PFSK-1 (cell line): Measurements from ENCODE around the gene TBX2.

Source experiments
- FOXP2 ChIP-seq: optimal IDR thresholded peaks from 2 replicates; pipeline ENCODE3; 2011; ENCODE audit warnings: borderline replicate concordance, control low read depth, inconsistent platforms; ENCODE audit not compliant: insufficient read depth; ENCODE audit errors: extremely low read length, extremely low read depth
- POLR2AphosphoS5 ChIP-seq: IDR thresholded peaks from 2 replicates; pipeline ENCODE4 v1.6.1; 2012; ENCODE audit warnings: low read depth, mild to moderate bottlenecking, control low read depth, low read length, moderate library complexity
- REST ChIP-seq, 2 experiments: IDR thresholded peaks; 2 replicates each; pipeline versions ENCODE4 v1.6.1 to v1.8.0; 2011 to 2012; ENCODE audit warnings: low read depth in 2 of 2, low read length in 2 of 2, control low read depth in 1 of 2, inconsistent platforms in 1 of 2, mild to moderate bottlenecking in 1 of 2, moderate library complexity in 1 of 2; ENCODE audit not compliant: insufficient read depth in 1 of 2
- SIN3A ChIP-seq: IDR thresholded peaks from 2 replicates; pipeline ENCODE4 v1.6.1; 2012; ENCODE audit warnings: mild to moderate bottlenecking, low read length, moderate library complexity, borderline replicate concordance; ENCODE audit not compliant: insufficient read depth
- TAF1 ChIP-seq: IDR thresholded peaks from 2 replicates; pipeline ENCODE4 v1.6.1; 2012; ENCODE audit warnings: low read length, control low read depth, borderline replicate concordance; ENCODE audit not compliant: insufficient read depth

The TBX2 gene

DNA sequence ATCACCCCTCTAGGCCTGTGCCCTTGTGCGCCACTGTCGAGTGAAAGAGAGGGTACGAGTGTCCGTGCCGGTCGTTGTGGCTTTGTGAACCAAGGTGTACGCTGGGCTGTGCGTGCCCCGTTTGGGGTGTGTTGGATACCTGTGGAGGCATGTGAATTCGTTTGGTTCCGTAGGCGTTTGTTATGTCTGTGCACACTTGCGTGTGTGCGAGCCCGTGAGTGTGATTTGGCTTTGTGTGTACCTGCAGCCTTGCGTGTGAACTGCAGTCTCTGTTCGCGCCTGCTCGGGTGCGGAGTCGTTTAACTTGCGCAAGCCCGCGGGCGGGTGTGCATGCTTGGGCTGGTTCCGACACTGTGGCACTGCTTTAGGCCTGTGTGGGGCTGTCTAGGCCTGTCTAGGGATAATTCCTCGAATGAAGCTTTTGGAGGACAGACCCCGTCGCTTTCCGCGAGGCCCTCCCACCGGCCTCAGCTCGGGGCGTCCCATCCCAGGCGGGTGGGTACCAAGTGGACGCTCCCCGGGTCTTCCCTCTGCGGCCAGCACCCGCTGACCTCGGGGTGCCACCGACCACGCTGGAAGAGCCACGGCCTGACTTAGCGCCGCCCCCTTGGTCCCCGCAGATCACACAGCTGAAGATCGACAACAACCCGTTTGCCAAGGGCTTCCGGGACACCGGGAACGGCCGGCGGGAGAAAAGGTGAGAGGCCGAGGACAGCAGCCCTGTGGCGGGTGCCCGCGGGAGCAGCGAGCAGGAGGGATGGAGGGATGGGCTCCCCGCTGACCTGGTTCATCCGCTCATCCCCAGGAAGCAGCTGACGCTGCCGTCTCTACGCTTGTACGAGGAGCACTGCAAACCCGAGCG lies 4.4 kb downstream of the TBX2 start:
- no peak for TF ChIP-seq TAF1
- TF ChIP-seq FOXP2, result no peak
- TF ChIP-seq REST (IDR thresholded peaks at IDR 0.05; ENCODE audit: insufficient read depth in 1 of 2, low read depth in 2 of 2, low read length in 2 of 2), result no peak
- no peak for TF ChIP-seq POLR2AphosphoS5
- TF ChIP-seq SIN3A, result no peak

DNA sequence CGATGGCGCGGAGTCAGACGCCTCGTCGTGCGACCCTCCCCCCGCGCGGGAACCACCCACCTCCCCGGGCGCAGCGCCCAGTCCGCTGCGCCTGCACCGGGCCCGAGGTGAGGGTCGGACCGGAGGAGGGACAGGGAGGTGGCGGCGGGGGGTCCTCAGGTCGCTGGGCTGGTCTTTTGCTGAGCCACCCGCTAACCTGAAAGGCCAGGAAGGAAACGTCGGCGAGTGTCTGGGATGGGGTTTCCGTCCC lies 4.9 kb downstream of the TBX2 start:
- TF ChIP-seq SIN3A (no peak), TAF1 (no peak), REST (IDR thresholded peaks at IDR 0.05; ENCODE audit: insufficient read depth in 1 of 2, low read depth in 2 of 2, low read length in 2 of 2) (no peak), POLR2AphosphoS5 (no peak), FOXP2 (no peak)

DNA sequence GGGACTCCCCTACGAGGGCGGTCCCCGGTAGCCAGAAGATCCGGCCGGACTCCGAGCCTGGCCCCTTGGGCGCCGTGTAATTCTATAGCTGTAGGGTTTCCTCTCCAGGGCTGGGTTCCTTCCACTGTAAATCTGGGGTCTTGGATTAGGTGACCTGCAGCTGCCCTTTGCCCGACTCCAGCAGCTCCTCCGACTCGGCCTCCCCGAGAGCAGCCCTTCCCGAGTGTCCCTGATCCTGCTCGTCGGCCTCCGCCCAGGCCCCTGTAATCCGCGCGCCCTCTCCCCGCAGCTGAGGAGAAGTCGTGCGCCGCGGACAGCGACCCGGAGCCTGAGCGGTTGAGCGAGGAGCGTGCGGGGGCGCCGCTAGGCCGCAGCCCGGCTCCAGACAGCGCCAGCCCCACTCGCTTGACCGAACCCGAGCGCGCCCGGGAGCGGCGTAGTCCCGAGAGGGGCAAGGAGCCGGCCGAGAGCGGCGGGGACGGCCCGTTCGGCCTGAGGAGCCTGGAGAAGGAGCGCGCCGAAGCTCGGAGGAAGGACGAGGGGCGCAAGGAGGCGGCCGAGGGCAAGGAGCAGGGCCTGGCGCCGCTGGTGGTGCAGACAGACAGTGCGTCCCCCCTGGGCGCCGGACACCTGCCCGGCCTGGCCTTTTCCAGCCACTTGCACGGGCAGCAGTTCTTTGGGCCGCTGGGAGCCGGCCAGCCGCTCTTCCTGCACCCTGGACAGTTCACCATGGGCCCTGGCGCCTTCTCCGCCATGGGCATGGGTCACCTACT lies 5.5 kb downstream of the TBX2 start:
- TF ChIP-seq SIN3A (no peak), FOXP2 (no peak), TAF1 (no peak), REST (IDR thresholded peaks at IDR 0.05; ENCODE audit: insufficient read depth in 1 of 2, low read depth in 2 of 2, low read length in 2 of 2) (no peak), POLR2AphosphoS5 (no peak)

DNA sequence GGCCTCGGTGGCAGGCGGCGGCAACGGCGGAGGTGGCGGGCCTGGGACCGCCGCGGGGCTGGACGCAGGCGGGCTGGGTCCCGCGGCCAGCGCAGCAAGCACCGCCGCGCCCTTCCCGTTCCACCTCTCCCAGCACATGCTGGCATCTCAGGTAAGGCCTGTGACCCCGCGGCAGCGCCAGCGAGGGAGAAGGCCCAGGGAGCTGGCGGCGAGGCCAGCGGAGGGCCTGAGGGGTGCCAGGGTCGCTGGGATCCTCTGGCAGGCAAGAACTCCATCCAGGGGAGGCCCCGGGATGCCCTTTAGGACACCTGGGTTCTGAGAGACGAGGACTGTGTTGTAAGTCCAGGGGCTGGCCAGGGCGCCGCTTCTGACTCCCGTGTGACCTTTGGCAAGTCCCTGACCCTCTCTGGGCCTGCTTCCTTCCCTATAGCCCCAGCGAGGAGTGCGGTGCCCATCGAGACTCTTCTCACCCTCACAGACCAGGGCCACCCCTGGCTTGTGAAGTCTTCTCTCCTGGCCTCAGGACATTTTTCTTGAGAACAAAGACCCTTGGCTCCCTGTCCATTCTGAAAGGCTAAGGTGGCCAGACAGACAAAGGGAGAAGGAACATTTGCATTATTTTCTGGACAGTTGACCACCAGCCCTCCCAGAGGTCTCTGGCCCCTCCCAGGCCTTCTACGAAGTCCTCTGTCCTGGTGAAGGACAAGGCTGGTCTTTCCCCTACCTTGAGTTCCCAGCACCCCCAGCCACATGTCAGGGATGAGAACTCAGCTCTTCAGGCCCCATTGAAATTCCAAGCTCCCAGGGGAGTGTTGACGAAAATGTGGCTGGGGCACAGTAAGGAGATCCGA lies 6.3 kb downstream of the TBX2 start:
- no peak for TF ChIP-seq POLR2AphosphoS5
- no peak for TF ChIP-seq REST (IDR thresholded peaks at IDR 0.05; ENCODE audit: insufficient read depth in 1 of 2, low read depth in 2 of 2, low read length in 2 of 2)
- no peak for TF ChIP-seq SIN3A
